GM12874 (cell line): ENCODE data around the gene PTPN4.

Experiments used
- CTCF ChIP-seq: IDR thresholded peaks from 2 replicates; pipeline ENCODE4 v1.5.1; 2011; ENCODE audit warnings: low read depth, mild to moderate bottlenecking, control low read depth, low read length, moderate library complexity; ENCODE audit not compliant: insufficient read depth

The PTPN4 gene

GRCh38 chr2:119810049-119810630, 50.4 kb downstream of the PTPN4 start:
- TF ChIP-seq CTCF, result no peak

- no peak for TF ChIP-seq CTCF
Observed at GRCh38 chr2:119814216-119814615, 54.5 kb downstream of the PTPN4 start.

- no peak for TF ChIP-seq CTCF
Observed at GRCh38 chr2:119818792-119819191, 59.1 kb downstream of the PTPN4 start.

- TF ChIP-seq CTCF, result no peak
Observed at GRCh38 chr2:119819846-119820245, 60.1 kb downstream of the PTPN4 start.

- no peak for TF ChIP-seq CTCF
Observed at GRCh38 chr2:119820275-119820674, 60.6 kb downstream of the PTPN4 start.

- TF ChIP-seq CTCF, result no peak
Observed at GRCh38 chr2:119821266-119821665, 61.5 kb downstream of the PTPN4 start.

- TF ChIP-seq CTCF, result peak; percentile 46
Observed at GRCh38 chr2:119823734-119824334, 64.1 kb downstream of the PTPN4 start.
